ENCODE measurements around the gene CDH15. TPM values are rescaled to one million over a fixed set of nuclear protein-coding genes. Genes with fewer than 3 reads are reported as not detected.
A peak's percentile ranks its signal among the peaks of the same experiment; 100 is the strongest.

CDH15 gene
- total RNA-seq, 1 experiment from 2014 or later, result 1.5 TPM

GRCh38 chr16:89179656-89180315 lies 8.2 kb downstream of the CDH15 start:
- POLR2A ChIA-PET (ENCODE audit: unreplicated experiment), result no interaction called here
- Histone ChIP-seq H3K9ac (ENCODE audit: low read length) (no peak overlapping the region), H3K27ac (ENCODE audit: low read length) (no peak overlapping the region), H3F3A (ENCODE audit: low read length, unreplicated experiment) (no peaks in the 10 kb centered on the region), H3K9me3 (ENCODE audit: low read length) (no peaks in the 10 kb centered on the region), H4K20me1 (ENCODE audit: low read length) (no peaks in the 10 kb centered on the region), H3K79me2 (ENCODE audit: low read length) (no peaks in the 10 kb centered on the region), H3K4me1 (ENCODE audit: insufficient read depth, low read length) (no peaks in the 10 kb centered on the region), H3K4me3 (ENCODE audit: low read length) (no peak overlapping the region), H2AFZ (ENCODE audit: low read length) (no peak overlapping the region), H3K9me2 (replicated peaks; ENCODE audit: low read length) (no peaks in the 10 kb centered on the region), H3K27me3 (ENCODE audit: low read length) (no peaks in the 10 kb centered on the region), H3K4me2 (ENCODE audit: low read length) (no peak overlapping the region), H3K36me3 (ENCODE audit: low read depth, low read length) (no peaks in the 10 kb centered on the region)
- no TSS peak for BruUV-seq (replicated peaks)
- ATAC-seq (no peak), DNase-seq (no peak)
- CTCF ChIA-PET, result no interaction called here
- TF ChIP-seq EZH2phosphoT487 (IDR thresholded peaks at IDR 0.05; ENCODE audit: borderline replicate concordance, low read length) (no peak), CTCF (conservative IDR thresholded peaks at IDR 0.05; ENCODE audit: low read depth, low read length) (no peak), EZH2 (IDR thresholded peaks at IDR 0.05; ENCODE audit: low read length, unreplicated experiment) (no peak)
- intact Hi-C loops (cut with micrococcal nuclease), result no loop called here

GRCh38 chr16:89183463-89183862 lies 11.9 kb downstream of the CDH15 start:
- ChIA-PET CTCF (no interaction called here), POLR2A (ENCODE audit: unreplicated experiment) (no interaction called here)
- H3K9me3 ChIP-seq (ENCODE audit: low read length), result no peaks in the 10 kb centered on the region
- H3K4me3 ChIP-seq (ENCODE audit: low read length), result no peak overlapping the region
- no peak overlapping the region for H3K27ac ChIP-seq (ENCODE audit: low read length)
- no TSS peak for BruUV-seq (replicated peaks)
- H3K9me2 ChIP-seq (replicated peaks; ENCODE audit: low read length), result no peaks in the 10 kb centered on the region
- DNase-seq, result no peak
- no peak overlapping the region for H3K4me2 ChIP-seq (ENCODE audit: low read length)
- no peak overlapping the region for H2AFZ ChIP-seq (ENCODE audit: low read length)
- no peak for TF ChIP-seq EZH2phosphoT487 (IDR thresholded peaks at IDR 0.05; ENCODE audit: borderline replicate concordance, low read length)
- peak; percentile 20; the same call in 1 of the 2 replicates for TF ChIP-seq CTCF (conservative IDR thresholded peaks at IDR 0.05; ENCODE audit: low read depth, low read length)
- no peak for TF ChIP-seq EZH2 (IDR thresholded peaks at IDR 0.05; ENCODE audit: low read length, unreplicated experiment)
- no peaks in the 10 kb centered on the region for H3K4me1 ChIP-seq (ENCODE audit: insufficient read depth, low read length)
- no peaks in the 10 kb centered on the region for H3K79me2 ChIP-seq (ENCODE audit: low read length)
- H3K36me3 ChIP-seq (ENCODE audit: low read depth, low read length), result no peaks in the 10 kb centered on the region
- no peaks in the 10 kb centered on the region for H3F3A ChIP-seq (ENCODE audit: low read length, unreplicated experiment)
- H3K27me3 ChIP-seq (ENCODE audit: low read length), result no peaks in the 10 kb centered on the region
- peak; percentile 37; the same call in 1 of the 2 replicates for ATAC-seq
- no peak overlapping the region for H3K9ac ChIP-seq (ENCODE audit: low read length)
- no peaks in the 10 kb centered on the region for H4K20me1 ChIP-seq (ENCODE audit: low read length)
- intact Hi-C loops (cut with micrococcal nuclease), result no loop called here

GRCh38 chr16:89183975-89184676 lies 12.6 kb downstream of the CDH15 start:
- no TSS peak for BruUV-seq (replicated peaks)
- H3K36me3 ChIP-seq (ENCODE audit: low read depth, low read length), result no peaks in the 10 kb centered on the region
- no peak overlapping the region for H3K4me3 ChIP-seq (ENCODE audit: low read length)
- no peaks in the 10 kb centered on the region for H3F3A ChIP-seq (ENCODE audit: low read length, unreplicated experiment)
- H3K9me2 ChIP-seq (replicated peaks; ENCODE audit: low read length), result no peaks in the 10 kb centered on the region
- intact Hi-C loops (cut with micrococcal nuclease), result no loop called here
- DNase-seq (no peak), ATAC-seq (no peak; the same call in 1 of the 2 replicates)
- H3K79me2 ChIP-seq (ENCODE audit: low read length), result no peaks in the 10 kb centered on the region
- no peak overlapping the region for H2AFZ ChIP-seq (ENCODE audit: low read length)
- POLR2A ChIA-PET (ENCODE audit: unreplicated experiment), result no interaction called here
- H3K4me1 ChIP-seq (ENCODE audit: insufficient read depth, low read length), result no peaks in the 10 kb centered on the region
- no peak overlapping the region for H3K4me2 ChIP-seq (ENCODE audit: low read length)
- H3K9me3 ChIP-seq (ENCODE audit: low read length), result no peaks in the 10 kb centered on the region
- H3K27me3 ChIP-seq (ENCODE audit: low read length), result no peaks in the 10 kb centered on the region
- no peaks in the 10 kb centered on the region for H4K20me1 ChIP-seq (ENCODE audit: low read length)
- H3K27ac ChIP-seq (ENCODE audit: low read length), result no peak overlapping the region
- TF ChIP-seq CTCF (conservative IDR thresholded peaks at IDR 0.05; ENCODE audit: low read depth, low read length), result no peak
- TF ChIP-seq EZH2 (IDR thresholded peaks at IDR 0.05; ENCODE audit: low read length, unreplicated experiment), result no peak
- no peak for TF ChIP-seq EZH2phosphoT487 (IDR thresholded peaks at IDR 0.05; ENCODE audit: borderline replicate concordance, low read length)
- CTCF ChIA-PET, result no interaction called here
- no peak overlapping the region for H3K9ac ChIP-seq (ENCODE audit: low read length)
